SK-N-SH treated with all-trans-retinoic acid at 6 μM for 48 hours (cell line): Measurements from ENCODE around the gene ALG2.

Experiments used
- ARNTL ChIP-seq: fragments of 450-650 bp; formaldehyde crosslinking; IDR thresholded peaks from 2 replicates; pipeline ENCODE4 v1.5.0; 2020; ENCODE audit warnings: low read depth, mild to moderate bottlenecking, moderate library complexity, borderline replicate concordance
- PATZ1 ChIP-seq: fragments of 250-450 bp; sonication (Bioruptor Pico); IDR thresholded peaks from 2 replicates; pipeline ENCODE4 v1.8.0; 2020; ENCODE audit warnings: mild to moderate bottlenecking, moderate library complexity, borderline replicate concordance
- PPARA ChIP-seq: fragments of 250-450 bp; sonication (Bioruptor Pico); IDR thresholded peaks from 2 replicates; pipeline ENCODE4 v1.5.0; 2020; ENCODE audit warnings: mild to moderate bottlenecking, borderline replicate concordance
- RARB ChIP-seq: fragments of 250-450 bp; sonication (Bioruptor Pico); IDR thresholded peaks from 2 replicates; pipeline ENCODE4 v1.8.0; 2021; ENCODE audit warnings: mild to moderate bottlenecking, moderate library complexity
- TCF4 ChIP-seq: fragments of 250-450 bp; sonication (Bioruptor Pico); IDR thresholded peaks from 2 replicates; pipeline ENCODE4 v1.8.0; 2021; ENCODE audit warnings: mild to moderate bottlenecking, moderate library complexity, borderline replicate concordance
- TOX ChIP-seq: fragments of 250-450 bp; sonication (Bioruptor Pico); IDR thresholded peaks from 2 replicates; pipeline ENCODE4 v1.8.0; 2021; ENCODE audit warnings: mild to moderate bottlenecking, moderate library complexity, borderline replicate concordance
- ZFP3 ChIP-seq: fragments of 250-450 bp; sonication (Bioruptor Pico); IDR thresholded peaks from 2 replicates; pipeline ENCODE4 v1.5.0; 2020; ENCODE audit warnings: mild to moderate bottlenecking, moderate library complexity
- TF ChIP-seq, protein P1 (sequence below): fragments of 250-450 bp; sonication (Bioruptor Pico); IDR thresholded peaks from 2 replicates; pipeline ENCODE4 v1.8.0; 2021; ENCODE audit warnings: low read depth, mild to moderate bottlenecking, moderate library complexity, borderline replicate concordance

GRCh38 chr9:99265691-99266090, 43.9 kb upstream of the ALG2 start:
- TF ChIP-seq PPARA (CRISPR knock-in tag) (no peak), ARNTL (CRISPR knock-in tag) (no peak), ZFP3 (CRISPR knock-in tag) (no peak), PATZ1 (CRISPR knock-in tag) (no peak), TOX (CRISPR knock-in tag) (no peak), TCF4 (CRISPR knock-in tag) (no peak), RARB (CRISPR knock-in tag) (no peak)
- TF ChIP-seq, protein P1, sequence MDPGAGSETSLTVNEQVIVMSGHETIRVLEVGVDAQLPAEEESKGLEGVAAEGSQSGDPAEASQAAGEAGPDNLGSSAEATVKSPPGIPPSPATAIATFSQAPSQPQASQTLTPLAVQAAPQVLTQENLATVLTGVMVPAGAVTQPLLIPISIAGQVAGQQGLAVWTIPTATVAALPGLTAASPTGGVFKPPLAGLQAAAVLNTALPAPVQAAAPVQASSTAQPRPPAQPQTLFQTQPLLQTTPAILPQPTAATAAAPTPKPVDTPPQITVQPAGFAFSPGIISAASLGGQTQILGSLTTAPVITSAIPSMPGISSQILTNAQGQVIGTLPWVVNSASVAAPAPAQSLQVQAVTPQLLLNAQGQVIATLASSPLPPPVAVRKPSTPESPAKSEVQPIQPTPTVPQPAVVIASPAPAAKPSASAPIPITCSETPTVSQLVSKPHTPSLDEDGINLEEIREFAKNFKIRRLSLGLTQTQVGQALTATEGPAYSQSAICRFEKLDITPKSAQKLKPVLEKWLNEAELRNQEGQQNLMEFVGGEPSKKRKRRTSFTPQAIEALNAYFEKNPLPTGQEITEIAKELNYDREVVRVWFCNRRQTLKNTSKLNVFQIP (CRISPR knock-in tag) = no peak
